ENCODE data around the gene LRP10.

The LRP10 gene

DNA sequence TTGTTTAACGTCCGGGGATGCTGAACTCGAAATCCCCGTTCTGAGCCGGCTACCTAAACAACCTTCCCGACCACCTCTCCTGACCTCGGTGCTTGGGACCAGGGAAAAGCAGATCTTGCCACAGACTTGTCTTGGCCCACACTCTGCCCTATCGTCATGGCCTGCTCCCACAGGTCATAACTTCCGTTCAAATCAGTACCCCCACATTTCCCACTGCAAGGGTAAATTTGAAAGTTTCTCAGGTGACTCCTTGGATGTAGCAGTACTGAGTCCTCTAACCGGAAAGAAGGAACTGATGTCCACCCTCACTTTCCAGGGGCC is 48.0 kb downstream of the LRP10 start:
- no peak for DNase-seq (ENCODE audit: low read depth)

DNA sequence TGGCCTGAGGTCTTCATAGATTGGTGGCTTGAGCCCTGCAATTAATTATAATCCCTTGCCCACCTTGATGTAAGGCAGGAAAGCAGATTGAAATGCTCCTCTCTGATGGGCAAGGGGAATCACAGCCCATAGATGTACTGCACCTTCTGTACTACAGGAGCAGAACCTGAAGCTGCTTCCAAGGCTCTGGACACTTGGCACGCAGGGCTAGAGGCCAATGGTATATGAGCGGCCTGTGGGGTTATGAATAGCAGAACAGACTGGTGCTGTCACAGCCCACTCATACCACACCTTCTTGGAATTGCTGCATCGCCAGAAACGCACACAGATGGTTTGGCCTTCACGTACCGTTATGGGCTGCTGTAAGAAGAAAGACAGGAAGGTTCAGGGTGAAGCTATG is 49.2 kb downstream of the LRP10 start:
- DNase-seq (ENCODE audit: low read depth), result no peak

DNA sequence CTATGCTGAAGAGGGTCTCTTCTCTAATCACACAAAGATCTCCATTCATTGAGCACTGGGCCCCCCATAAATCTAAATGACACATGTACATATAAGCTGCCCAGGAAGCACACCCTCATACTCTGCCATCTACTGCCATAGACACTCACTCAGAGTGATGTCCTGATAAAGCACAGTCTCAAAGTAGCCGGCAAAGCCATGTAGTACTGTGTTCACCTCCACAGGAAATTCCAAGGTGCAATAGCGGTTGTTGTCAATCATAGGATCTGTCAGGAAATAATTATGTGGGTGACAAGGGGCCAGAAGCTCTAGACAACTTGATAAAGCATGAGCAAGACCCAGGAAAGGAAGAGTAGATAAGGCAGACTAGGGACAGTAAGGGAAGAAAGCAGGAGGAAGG is 50.8 kb downstream of the LRP10 start:
- DNase-seq (ENCODE audit: low read depth), result no peak

DNA sequence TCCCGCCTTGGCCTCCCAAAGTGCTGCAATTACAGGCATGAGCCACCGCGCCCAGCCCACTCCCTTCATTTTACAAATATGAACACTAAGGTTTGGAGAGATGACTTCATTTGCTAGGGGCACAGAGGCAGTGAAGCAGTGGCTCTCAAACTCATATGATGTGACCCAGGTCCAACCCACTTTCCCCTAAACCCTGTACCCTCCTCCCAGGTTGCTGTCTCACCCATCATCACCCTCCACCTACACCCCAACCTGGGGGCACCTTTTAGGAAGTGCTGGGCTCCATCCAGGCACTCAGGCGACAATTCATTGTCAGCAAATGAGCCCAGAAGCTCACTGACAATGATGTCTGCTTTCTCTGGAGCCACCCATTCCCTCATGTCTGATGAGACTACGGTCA is 52.2 kb downstream of the LRP10 start:
- DNase-seq (ENCODE audit: low read depth), result no peak

DNA sequence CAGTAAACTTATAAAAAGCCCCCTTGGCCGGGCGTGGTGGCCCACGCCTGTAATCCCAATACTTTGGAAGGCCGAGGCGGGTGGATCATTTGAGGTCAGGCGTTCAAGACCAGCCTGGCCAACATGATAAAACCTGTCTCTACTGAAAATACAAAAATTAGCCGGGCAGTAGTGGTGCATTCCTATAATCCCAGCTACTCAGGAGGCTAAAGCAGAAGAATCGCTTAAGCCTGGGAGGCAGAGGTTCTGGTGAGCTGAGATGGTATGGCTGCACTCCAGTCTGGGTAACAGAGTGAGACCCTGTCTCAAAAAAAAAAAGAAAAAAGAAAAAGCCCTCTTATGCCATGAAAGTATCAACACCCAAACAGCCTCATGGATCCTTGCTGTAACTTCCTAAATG is 54.0 kb downstream of the LRP10 start:
- DNase-seq (ENCODE audit: low read depth), result no peak

DNA sequence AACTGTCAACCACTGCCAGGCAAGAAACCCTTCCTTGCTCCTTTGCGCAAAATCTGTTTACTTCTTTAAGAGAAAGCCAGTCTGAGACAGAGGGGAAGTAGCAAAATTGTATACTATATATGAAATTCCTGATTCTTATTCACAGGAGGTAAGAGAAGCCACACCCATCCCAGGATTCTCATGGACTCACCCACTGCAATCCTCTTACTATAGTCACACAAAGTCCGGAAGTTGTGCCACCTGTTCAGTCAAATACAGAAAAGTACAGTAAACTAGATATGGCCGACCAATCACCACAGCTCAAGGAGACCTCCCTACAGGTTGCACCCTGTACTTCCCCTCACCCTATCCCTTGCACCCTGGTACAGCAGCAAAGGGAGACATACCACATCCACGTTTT is 54.8 kb downstream of the LRP10 start:
- no peak for DNase-seq (ENCODE audit: low read depth)

DNA sequence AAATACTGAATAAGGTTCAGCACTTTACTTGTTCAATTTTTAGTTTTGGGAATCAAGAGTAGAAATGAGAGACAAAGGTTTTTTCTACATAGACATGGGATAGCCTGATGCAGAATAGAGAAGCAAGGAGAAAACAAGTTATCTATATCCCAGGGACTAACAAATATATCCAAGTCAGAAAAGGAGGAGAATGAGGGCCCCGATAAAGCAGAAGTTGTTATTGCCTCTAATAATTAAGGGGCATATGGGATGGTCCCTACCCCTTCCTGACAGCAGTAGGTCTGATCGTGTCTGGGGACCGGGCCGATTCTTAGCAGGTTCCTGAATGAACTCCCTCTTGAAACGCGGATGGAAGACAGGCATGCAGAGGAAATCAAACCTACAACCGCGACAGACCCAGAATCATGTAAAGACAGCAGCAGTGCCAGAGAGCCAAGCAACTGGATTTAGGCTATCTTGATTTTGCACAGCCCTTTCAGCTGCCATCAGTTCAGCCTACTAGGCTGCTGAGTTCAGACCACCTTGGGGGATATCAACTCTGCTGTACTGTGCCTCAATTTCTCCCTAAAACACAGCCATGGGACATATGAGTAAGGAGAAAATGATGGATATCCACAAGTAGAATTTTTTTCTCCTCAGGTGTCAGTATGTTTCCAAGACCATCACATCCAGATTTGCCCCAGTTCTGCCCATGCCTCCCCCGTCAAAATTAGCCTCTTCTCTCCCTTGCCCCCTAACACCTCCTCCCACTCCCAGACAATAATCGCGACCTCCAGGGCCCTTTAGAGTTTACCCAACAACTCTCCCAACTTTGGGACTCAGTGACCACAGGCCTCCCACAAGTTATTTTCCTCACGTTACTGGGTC is 56.9 kb downstream of the LRP10 start:
- no peak for DNase-seq (ENCODE audit: low read depth)

DNA sequence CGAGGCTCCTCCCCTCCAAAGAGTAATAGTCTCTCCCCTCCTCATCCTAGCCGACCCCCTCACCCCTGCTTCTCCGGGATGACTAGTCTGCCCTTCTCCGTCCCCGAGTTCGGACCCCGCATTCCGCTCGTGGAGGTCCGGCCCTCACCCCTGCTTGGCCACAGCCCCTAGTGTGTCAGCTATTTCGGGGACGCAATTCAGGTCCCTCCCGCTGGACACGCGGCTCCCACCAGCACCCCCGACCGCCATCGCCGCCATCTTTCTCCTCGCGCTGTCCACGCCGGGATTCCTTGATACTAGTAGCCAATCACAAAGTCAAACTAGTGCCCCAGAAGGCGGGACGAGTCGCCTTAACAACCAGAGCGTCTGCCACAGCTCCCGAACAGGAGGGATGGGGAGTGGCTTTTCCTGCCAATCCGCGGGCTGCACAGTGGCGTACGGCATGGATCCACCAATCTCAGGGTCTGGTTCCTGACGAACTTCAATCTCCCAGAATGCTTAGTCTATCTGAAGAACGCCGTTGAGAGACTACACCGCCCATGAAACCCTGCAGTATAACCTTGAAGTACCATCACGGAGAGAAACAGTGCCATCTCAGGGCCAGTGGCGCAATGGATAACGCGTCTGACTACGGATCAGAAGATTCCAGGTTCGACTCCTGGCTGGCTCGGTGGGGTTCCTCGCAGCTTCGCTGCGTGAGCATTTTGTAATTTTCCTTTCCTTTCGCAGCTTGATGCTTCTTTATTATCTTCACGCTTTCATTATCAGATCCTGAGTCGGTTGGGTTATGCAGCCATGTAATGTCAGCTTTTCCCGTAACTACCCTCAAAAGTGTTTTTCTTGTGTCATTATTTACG is 57.8 kb downstream of the LRP10 start, which contains the start of gene PRMT5:
Gene PRMT5 (minus strand): TSS at position 273 of the 857 bp plus-strand sequence. CDS start 15 bp downstream, at position 258.
- DNase-seq (ENCODE audit: low read depth), result peak; percentile 92

DNA sequence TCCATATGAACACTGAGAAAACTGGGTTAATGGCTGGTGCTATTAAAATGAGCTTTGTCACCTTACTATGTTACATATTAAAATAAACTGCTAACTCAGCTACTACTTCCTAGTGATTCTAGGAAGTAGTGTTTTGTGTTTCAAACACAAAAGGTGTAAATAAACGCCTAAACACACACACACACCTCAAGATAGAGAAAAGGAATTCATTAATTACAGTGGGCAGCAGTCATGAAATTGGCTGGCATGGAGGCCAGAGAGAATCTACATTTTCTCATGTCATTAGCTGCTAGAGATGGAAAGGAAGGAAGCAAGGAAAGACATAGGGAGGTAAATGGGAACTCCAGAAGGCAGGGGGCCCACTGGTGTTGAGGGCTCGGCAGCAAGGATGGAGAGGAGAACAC is 58.4 kb downstream of the LRP10 start:
- DNase-seq (ENCODE audit: low read depth), result no peak

Measured in activated T-cell treated with anti-CD3 and anti-CD28 coated beads for 48 hours (primary cell).